HK-2 (cell line): ENCODE data around the gene FAM227A.

ENCODE experiments used
- DNase-seq: peaks from one replicate; pipeline ENCODE4 v3.0.0-alpha.2; 2018; ENCODE audit not compliant: unreplicated experiment

The FAM227A gene

DNA sequence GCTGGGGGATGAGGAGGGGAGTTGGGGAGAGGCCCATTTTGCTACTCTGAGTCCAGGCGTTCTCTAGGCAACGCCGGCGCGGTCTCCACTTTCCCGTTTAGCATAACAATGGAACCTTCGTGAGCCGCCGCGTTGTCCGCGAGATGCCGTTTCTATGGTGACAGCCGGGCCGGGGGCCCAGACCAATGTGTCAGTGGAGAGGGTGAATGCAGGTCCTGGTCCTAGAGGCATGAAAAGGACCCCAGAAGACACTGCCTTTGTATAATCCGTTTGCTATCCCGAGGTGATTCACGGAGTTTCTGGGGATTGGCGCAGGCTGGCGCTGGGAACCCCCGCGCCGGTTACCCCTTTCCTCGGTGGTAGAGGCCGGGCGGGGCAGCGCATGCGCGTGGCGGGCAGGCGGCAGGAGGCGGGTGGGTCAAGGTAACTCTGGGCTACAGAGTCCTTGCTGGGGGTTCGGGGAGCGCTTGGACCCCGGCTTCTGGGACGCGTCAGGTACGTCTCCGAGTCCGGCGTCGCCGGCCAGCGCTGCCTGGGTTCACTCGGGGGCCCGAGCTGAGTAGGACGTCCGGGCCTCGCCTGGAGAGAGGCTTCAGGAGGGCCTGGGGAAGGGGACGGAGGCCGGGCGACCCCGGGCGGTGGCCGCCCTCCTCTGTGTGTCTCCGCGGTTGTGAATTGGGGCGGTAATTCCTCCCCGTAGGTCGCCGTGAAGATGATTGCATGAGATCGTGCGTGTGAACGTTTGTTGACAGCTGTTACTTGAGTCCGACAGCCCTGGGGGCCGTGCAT is at the start of gene FAM227A, which contains the start of gene CBY1:
TSS of gene FAM227A (minus strand) at position 137 of the 789 bp plus-strand sequence. CDS start 6,224 bp downstream, outside the sequence.
TSS of gene CBY1 (plus strand) at position 383 of the 789 bp plus-strand sequence. CDS start 11,417 bp downstream, outside the sequence.
- DNase-seq, result peak; percentile 85

DNA sequence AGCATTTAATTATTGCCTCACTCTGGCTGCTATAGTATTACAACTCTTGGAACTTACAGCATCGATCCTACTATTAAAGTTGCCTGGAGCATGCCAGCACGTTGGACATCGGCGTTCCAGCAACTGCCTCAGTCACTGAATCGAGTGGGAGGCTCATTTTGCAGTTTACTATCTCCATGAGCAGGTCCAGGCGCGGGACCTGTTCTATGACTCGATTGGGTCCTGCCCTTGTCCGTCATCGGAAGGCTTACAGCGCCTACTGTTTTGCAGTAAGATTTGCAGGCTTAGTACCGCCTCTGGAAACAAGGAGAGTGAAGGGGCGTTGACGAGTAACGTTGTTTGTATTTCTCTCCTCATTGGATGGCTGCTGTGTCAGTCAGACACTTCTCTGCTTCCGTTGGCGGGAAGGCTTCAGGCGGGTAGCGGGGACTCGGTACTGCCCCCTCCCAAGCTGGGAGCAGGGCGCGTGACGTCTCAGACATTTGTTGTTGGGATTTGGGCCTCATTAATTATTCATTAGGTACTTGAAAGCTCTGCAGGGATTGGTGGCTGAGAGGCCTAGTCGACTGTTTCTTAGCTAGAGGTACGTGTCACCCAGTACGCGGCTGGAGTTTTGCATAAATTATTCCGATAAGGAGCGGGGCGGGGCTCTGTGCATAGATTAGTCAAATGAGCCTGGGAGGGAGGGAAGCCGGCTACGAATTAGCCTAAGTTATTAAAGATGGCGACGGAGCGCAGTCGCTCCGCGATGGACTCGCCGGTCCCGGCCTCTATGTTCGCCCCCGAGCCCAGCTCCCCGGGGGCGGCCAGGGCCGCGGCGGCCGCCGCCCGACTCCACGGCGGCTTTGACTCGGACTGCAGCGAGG is 49.3 kb upstream of the FAM227A start, which contains the start of gene GTPBP1:
TSS of gene GTPBP1 (plus strand) at position 710 of the 866 bp plus-strand sequence. CDS start at position 722, 12 bp downstream.
- peak; percentile 95 for DNase-seq

DNA sequence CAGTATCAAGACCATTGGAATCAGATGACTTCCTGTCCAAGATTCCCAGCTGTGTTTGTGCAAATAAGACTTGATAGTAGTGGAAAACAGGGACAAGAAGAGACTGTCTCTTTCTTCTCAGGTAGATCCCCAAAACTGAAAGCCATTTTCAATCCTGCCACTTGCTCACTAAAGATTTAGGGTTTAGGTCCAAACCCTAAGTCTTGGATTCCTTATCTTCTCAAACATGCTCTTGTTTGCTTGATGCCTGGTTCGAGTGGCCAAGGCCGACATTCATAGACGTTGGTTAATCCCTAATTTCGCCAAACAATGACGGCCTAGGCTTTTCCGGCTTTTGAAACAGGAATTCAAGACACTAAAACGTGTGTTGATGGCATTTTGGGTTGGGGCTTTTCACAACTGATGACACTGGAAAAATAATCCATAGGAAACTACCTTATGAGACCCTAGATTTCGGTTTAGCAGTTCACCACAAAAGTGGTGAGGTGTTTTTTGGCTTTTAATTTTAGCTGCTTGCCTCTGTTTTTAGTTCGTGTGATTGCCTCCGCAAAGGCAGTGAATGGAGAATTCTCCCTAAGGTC is 48.6 kb upstream of the FAM227A start:
- DNase-seq, result no peak

DNA sequence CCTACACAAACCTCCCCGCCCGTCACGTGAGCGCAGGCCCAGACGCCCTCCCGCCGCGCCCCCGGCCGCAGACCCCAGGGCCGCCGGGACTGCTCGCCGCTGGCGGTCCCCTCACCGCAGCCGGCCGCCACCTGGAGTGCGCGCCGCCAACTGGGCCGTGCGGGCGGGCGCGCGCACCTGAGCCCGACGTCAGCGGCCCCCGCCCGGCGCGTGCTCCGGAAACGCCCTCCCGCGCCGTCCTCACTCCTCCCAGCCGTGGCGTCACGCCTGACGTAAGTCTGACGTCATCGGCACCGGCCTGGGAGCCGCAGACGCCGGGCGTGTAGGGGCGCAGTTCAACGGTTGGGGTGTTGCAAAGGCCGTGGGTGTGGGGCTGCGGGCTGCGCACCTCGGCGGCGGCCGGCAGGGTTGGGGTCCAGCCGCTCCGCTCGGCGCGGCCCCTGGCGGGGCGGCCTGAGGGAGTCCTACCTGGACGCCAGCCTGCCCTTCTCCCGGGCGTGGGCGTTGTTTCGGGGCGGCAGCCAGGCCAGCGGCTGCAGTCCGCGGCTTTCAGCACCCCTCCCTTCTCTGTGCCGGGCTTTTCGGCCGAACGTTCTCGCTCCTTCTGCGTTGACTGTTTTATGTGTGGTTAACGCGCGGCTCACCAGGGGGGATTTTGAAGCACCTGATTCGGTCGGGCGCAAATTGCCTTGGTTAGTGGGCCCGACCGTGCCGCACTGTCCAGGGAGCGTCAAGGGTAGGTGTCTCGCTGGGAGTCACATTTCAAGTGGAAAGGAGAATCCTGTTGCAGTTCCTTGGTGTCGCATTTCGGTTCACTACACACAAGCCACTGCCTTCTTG is 44.8 kb upstream of the FAM227A start, which contains the start of gene JOSD1:
TSS of gene JOSD1 (minus strand) at position 155 of the 840 bp plus-strand sequence. CDS start 956 bp downstream, outside the sequence.
- DNase-seq, result peak; percentile 90

DNA sequence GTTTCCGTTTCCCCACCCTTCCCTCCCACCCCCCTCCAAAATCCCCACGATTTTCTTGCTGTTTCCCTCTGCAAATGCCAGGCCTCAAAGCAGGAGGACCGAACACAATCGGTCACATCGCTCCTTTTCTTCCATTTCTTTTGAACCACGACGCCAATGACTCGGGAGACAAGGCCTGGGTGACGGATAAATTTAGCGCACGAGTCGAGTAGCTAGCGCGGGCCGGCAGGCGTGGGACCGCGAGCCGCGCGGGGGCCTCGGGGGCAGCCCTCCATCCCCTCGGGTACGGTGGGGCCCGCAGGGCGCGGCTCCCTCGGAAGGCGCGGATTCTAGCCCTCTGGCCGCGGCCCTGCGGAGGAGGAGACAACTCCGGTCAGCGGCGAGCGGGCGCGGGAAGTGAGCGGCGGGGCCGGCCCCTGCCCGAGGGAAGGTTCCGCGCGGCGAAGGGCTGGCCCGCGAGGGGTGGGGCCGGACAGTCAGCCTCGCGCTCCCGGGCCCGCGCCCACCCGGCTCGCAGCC is 44.1 kb upstream of the FAM227A start:
- peak; percentile 66 for DNase-seq

DNA sequence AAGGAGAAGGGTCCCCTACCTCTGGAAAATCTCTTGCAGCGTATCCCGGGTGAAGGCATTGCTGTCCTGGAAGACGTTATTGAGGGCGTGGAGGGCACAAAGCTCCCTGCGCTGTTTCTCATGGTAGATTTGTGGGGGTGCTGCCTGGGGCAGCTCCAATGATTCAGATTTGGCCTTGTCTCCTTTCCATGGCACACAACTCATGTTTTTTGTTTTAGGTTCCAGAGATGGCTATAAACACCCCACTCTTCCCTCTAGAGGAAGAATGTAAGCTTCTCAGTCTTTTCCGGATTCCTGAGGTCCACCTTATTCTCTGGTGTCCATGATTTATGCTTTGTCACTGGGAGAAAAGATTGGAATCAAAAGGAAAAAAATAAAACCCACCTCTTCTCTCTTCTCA is 43.6 kb upstream of the FAM227A start:
- DNase-seq, result no peak

DNA sequence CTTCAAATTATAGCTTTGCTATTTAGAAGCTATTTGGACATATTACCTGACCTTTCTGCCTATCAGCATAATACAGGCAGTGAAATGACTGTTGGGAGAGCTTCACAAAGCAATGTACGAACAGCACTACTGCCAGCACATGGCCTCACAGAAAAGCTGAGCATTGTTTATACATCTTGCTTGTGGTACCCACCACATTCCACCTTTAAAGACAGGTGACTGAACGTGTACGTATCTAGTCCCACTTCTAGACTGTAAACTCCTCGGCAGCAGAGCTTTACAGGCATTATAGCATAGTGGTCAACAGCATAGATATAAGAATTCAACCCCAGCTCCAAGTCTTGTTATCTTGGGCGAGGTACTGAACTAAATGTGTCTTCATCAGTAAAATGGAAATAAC is 43.0 kb upstream of the FAM227A start:
- DNase-seq, result no peak

DNA sequence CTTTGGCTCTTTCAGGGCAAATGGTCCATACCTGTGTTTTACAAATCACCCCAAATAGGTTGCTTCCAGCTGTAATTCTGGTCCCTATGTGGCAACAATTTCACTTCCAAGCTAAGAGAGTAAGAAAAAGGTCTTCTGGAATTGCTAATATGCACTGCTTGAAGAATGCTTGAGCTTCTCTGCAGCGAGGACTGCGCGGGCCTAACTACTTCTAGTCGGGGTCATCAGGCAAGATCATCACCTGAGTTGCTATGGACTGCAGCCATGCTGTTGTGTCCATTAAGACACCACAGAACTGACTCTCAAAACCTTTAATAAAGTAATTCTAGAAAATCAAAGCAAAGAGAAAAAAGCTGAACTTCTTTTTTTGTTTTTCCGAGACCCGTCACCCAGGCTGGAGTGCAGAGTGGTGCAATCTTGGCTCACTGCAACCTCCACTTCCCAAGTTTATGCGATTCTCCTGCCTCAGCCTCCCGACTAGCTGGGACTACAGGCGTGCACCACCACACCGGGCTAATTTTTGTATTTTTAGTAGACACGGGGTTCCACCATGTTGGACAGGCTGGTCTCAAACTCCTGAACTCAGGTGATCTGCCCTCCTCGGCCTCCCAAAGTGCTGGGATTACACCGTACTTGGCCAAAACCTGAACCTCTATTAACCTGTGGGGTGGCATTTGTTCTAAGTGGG is 42.4 kb upstream of the FAM227A start:
- DNase-seq, result no peak

DNA sequence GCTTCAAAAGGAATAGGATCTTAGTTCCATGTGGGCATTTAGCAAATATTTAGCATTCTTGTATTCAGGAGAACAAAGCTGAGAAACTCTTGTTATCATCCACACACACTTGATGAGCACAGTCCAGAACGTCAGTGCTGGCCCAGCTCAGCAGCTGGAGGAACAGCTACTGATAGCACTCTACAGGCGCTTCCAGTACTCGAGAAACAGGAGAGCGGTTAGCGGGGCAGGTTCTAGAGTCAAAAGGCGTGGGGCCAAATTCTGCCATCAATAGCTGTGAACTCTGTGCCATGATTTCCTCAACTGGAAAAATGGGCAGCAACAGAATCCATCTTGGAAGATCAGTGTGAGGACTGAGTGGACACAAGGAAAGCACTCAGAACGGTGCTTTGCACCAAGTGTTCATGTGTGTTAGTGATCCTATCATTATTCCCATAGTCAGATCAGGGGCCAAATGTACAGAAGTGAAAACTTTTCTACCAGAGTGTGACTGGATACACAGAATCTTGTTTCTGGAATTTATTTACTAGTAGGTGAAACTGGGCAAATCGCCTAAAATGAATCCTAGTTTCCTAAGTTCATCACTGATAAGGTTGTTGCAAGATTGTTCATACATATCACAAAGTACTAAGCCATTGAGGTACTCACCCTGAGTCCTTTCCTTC is 41.4 kb upstream of the FAM227A start:
- DNase-seq, result no peak

DNA sequence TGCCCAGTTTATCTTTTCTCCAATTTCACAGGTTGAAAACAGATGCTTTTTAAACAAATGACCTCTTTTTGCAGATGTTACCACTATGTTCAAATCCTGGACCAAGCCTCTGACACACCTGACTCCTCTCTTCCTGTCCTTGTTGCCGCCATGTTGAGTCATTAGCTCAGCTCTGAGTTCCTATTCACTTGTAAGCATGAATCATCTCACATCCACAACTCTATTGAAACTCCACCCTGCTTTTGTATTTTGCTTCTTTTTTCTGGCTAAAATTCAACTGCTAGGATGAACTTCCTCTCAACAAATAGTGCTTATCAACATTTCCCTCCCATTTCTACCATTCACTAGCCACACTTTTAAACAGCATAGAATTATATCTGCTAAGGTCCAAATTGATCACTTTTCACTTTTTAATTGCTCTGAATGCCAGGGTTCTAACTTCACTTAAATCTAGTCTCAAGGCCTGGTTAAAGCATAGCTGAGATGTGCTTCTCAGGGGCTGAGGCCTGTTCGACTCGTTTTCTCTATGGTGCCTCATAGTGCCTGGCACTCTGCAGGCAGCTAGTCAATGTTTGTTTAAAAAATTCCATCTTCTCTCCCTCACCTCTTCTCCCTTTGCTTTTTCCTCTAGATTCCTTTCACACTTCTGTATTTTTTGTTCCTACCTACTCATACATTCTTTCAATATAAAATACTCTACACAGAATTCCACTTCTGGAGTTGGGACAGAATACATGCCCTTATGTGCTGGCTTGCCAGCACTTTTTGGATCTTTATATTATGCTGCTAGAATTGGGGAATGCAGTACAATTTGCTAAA is 40.6 kb upstream of the FAM227A start:
- DNase-seq, result no peak

DNA sequence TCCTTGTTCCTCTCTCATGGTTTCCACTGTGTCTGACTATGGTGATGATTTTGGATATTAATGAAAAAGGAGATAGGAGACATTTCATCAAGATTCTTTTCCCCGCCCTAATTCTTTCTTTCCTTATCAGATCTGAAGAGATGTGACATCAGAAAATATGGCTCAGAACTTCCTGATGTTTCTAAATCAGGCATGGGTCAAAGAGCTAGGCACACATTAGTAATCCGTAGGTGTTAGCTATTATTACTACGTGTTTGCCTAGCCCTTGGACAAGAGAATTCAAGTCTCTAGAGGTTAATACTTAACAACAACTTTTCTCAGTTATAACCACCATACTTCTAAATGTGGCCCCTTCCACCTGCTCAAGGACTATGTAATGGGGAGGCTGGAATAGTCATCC is 38.7 kb upstream of the FAM227A start:
- no peak for DNase-seq

DNA sequence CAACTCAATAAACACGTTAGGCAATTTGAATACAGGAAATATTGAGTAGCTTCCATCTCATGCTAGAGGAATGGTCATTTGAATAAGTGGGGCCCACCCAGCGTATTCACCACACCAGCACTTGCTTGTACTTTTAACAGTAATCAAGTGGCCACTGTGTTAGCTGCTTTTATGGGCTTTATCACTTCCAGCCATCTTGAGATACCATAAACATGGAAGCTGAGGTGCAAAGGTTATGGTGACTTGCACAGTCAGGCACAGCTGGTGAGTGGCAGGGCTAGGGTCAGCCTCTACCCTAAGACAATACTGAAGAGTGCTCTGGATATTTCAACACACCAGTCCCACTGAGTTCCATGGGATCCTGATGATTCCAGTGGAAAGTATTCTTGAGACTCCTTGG is 37.9 kb upstream of the FAM227A start:
- DNase-seq, result no peak

DNA sequence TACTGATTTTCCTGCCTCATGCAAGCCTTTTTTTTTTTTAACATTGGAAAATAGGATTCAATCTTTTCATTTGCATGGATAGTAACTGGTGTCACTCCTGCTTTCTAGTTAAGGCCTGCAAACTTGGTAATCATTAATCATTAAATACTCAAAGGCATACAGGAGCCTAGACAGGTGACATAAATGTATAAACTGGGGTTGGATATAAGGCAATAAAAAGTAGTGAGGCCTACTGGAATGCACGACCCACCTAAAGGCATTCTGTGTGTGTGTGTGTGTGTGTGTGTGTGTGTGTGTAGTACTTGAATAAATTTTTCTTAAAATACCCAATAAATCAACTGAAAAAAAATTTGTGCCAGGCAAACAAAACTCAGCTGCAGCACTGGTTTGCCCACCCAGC is 33.5 kb upstream of the FAM227A start:
- no peak for DNase-seq

DNA sequence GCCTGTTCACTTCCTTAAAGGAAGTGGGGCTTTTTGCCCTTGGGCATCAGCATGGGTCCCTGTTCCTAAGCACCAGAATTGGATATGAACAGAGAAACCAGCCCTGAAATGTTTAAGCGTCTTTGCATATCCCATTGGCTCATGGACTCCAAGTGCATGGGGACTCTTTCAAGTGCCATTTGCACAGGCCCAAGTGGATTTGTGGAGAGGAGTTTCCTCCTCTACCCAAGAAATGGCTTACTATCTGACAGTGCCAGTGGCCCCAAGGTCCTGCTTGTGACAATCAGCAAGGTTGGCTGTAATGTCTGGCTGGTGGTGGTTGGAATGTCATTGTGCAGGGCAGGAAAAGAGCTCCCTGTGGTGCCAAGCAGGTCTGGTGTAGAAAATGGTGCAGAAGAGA is 29.6 kb upstream of the FAM227A start:
- no peak for DNase-seq

DNA sequence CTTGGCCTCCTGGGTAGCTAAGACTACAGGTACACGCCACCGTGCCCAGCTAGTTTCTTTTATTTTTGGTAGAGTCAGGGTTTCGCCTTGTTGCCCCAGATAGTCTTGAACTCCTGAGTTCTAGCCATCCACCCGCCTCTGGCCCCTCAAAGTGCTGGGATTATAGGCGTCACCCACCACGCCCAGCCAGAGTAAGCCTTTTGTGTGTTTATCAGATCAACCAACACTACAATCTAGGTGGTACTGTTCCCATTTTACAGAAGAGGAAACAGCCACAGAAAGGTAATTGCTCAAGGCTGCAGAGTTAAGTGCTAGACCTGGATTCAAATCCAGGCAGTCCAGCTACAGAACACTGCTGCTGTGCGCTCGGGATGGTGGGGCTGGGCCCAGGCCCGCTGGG is 28.7 kb upstream of the FAM227A start:
- DNase-seq, result no peak

DNA sequence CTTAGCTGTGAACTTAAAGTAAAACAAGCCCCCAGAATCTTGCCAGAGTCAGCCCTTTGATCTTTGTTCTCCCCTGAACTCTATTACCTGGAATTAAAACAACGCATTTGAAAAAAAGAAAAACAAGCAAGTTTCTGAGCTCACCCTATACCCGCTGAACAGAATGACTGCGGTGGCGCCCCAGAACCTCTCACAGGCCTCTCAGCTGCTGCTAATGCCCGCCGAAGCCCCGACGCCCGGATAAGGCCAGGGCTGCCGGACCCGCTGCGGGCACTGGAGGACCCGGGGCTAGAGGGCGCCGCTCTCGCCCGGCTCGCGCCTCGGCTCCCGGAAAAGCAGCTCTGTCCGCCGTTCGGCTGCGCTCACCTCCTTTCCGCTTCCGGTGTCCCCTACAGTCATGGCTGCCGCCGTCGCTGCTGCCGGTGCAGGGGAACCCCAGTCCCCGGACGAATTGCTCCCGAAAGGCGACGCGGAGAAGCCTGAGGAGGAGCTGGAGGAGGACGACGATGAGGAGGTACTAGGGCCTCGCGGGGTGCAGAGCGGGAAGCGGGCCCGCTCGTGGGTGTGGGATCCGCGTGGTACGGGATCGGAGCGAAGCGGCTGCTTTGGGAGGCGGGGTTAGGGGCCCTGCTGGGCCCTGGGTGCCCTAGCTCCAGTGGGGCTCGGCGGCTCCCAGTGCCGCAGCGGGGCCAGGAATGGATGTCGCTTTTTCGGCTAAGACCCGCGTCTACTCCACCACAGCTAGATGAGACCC is 25.6 kb upstream of the FAM227A start, which contains the start of gene TOMM22:
TSS of gene TOMM22 (plus strand) at position 376 of the 754 bp plus-strand sequence. CDS start at position 398, 22 bp downstream.
- peak; percentile 88 for DNase-seq

DNA sequence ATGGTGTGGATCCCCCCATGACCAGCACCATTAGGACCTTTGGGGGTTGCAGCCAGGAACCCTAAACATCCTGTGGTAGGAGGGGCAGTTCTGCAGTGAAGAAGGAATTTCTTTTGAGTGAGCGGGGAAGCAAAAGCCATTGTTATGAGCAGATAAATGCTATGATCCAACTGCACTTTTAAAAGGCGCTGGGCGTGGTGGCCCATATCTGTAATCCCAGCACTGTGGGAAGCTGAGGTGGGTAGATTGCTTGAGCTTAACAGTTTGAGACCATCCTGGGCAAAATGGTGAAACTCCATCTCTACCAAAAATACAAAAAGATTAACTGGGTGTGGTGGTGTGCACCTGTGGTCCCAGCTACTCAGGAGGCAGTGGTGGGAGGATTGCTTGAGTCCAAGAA is 19.6 kb upstream of the FAM227A start:
- no peak for DNase-seq

DNA sequence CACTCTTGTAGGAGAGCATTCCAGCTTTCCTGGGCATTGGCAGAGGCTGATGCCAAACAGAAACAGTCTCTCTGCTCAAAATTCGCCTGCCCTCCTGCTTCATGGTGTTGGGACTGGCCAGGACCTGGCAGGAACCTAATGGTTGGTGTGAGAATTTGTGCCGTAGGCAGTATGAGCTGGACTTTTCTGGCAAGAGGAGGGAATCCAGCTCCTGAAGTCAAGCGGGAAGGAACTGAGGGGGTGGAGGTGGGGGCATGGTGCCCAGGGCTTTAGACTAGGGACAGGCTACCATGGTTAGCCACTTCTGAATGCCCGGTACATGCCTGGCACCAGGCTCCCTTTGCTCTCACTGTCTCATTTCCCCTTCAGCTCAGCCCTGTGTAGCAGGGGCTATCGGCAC is 18.7 kb upstream of the FAM227A start:
- no peak for DNase-seq
